SU-DHL-6 (cell line): Measurements from ENCODE around the gene KIF13A.
"Not testable (repeated sequence)": the region's sequence is repeated elsewhere in the genome, so short reads cannot be mapped to it uniquely, and the experiment has no call there.

Source experiments
- H2AFZ ChIP-seq: fragments of 200-600 bp; sonication (generic); 2 replicates; pipeline ENCODE4 v1.6.1; 2014; ENCODE audit warnings: low read depth, mild to moderate bottlenecking, moderate library complexity, mixed read lengths, antibody characterized with exemption, low read length; ENCODE audit not compliant: severe bottlenecking
- H3F3A ChIP-seq: fragments of 200-600 bp; shearing (Covaris generic); 2 replicates; pipeline ENCODE4 v1.6.0; 2016; ENCODE audit warnings: antibody characterized with exemption, mild to moderate bottlenecking; ENCODE audit not compliant: insufficient read depth
- H3K27ac ChIP-seq: fragments of 200-600 bp; sonication (generic); 2 replicates; pipeline ENCODE4 v1.5.1; 2016; ENCODE audit warnings: low read depth, mild to moderate bottlenecking, low read length, moderate library complexity, mixed read lengths
- H3K27me3 ChIP-seq: fragments of 200-600 bp; sonication (generic), shearing (Covaris generic); 2 replicates; pipeline ENCODE4 v1.6.0; 2014; ENCODE audit warnings: mild to moderate bottlenecking, low read length
- H3K36me3 ChIP-seq: fragments of 200-600 bp; sonication (generic); 2 replicates; pipeline ENCODE4 v1.6.1; 2014; ENCODE audit warnings: mild to moderate bottlenecking, low read length, mixed read lengths
- H3K4me2 ChIP-seq: fragments of 300-600, 200-600 bp; shearing (Covaris generic), sonication (generic); 2 replicates; pipeline ENCODE4 v1.6.0; 2014; ENCODE audit warnings: low read length, low read depth, mild to moderate bottlenecking; ENCODE audit not compliant: poor library complexity, severe bottlenecking
- H3K4me3 ChIP-seq: fragments of 200-600 bp; sonication (generic); 2 replicates; pipeline ENCODE4 v1.5.1; 2014; ENCODE audit warnings: antibody characterized with exemption, low read length, mild to moderate bottlenecking, mixed read lengths; ENCODE audit not compliant: insufficient read depth, poor library complexity, severe bottlenecking
- H3K79me2 ChIP-seq: fragments of 200-600 bp; sonication (generic); 2 replicates; pipeline ENCODE4 v1.6.1; 2014; ENCODE audit warnings: mild to moderate bottlenecking, low read length, moderate library complexity; ENCODE audit not compliant: insufficient read depth
- H3K9ac ChIP-seq: fragments of 200-600 bp; sonication (generic); 2 replicates; pipeline ENCODE4 v1.7.0; 2014; ENCODE audit warnings: mild to moderate bottlenecking, low read length
- H3K9me2 ChIP-seq: fragments of 200-600 bp; sonication (generic); replicated peaks from 2 replicates; pipeline ENCODE4 v1.6.1; 2014; ENCODE audit warnings: low read length; ENCODE audit not compliant: insufficient read depth
- H3K9me3 ChIP-seq: fragments of 200-600 bp; sonication (generic); 2 replicates; pipeline ENCODE4 v1.6.1; 2014; ENCODE audit warnings: low read length, mixed read lengths; ENCODE audit not compliant: insufficient read depth
- H4K20me1 ChIP-seq: fragments of 200-600 bp; sonication (generic); 2 replicates; pipeline ENCODE4 v1.6.1; 2014; ENCODE audit warnings: low read depth, mild to moderate bottlenecking, antibody characterized with exemption, low read length, moderate library complexity, mixed read lengths
- CTCF ChIP-seq: fragments of 200-600 bp; sonication (generic); IDR thresholded peaks from one replicate; pipeline ENCODE4 v1.5.1; 2017; ENCODE audit warnings: antibody characterized with exemption, mild to moderate bottlenecking, low read length, moderate library complexity; ENCODE audit not compliant: insufficient read depth, poor library complexity, severe bottlenecking
- EZH2phosphoT487 ChIP-seq: fragments of 200-600 bp; sonication (generic), shearing (Covaris generic); conservative IDR thresholded peaks from 2 replicates; pipeline ENCODE4 v1.6.1; 2018; ENCODE audit warnings: mild to moderate bottlenecking, antibody characterized with exemption, low read length, moderate library complexity, mixed read lengths

The KIF13A gene

GRCh38 chr6:17914651-17915050 lies 72.8 kb downstream of the KIF13A start:
- Histone ChIP-seq H3K36me3 (no peaks in the 10 kb centered on the region), H3K9me3 (no peaks in the 10 kb centered on the region), H2AFZ (no peak overlapping the region), H3K9ac (no peak overlapping the region), H3K27me3 (no peaks in the 10 kb centered on the region), H3K4me3 (no peak overlapping the region), H3K27ac (no peak overlapping the region), H3K4me2 (no peak overlapping the region), H3F3A (no peaks in the 10 kb centered on the region), H3K79me2 (no peaks in the 10 kb centered on the region), H3K9me2 (no peaks in the 10 kb centered on the region), H4K20me1 (no peaks in the 10 kb centered on the region)
- TF ChIP-seq EZH2phosphoT487 (no peak), CTCF (no peak)

DNA sequence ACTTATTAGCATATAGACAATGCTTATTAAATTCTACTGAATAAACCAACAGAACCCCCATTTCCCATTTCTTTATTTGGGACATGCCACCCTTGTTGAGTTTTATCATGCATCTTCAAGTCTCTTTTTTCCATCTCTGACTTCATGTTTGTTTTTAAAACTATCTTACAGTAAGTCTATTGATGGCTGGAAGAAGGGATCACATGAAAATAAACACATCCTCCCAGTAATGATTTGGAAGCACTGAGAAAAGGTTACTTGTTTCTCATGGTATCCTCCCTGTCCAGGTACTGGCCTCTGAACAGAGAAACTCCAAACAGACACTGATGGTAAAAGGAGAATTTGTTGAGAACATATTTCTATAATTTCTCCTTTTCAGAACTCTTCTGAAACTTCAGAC lies 74.9 kb downstream of the KIF13A start:
- Histone ChIP-seq H3K79me2 (no peaks in the 10 kb centered on the region), H3K27ac (no peak overlapping the region)

GRCh38 chr6:17911656-17912055 lies 75.8 kb downstream of the KIF13A start:
- H3K9ac ChIP-seq, H3K4me3 ChIP-seq, H3F3A ChIP-seq, H2AFZ ChIP-seq, H3K79me2 ChIP-seq, H3K27me3 ChIP-seq, H4K20me1 ChIP-seq, H3K36me3 ChIP-seq, H3K27ac ChIP-seq, H3K4me2 ChIP-seq, H3K9me3 ChIP-seq, H3K9me2 ChIP-seq: not testable (repeated sequence)

More for the DNA sequence above, 74.9 kb downstream of the KIF13A start:
- Histone ChIP-seq H3K4me3 (no peak overlapping the region), H3K36me3 (no peaks in the 10 kb centered on the region), H3K9me3 (no peaks in the 10 kb centered on the region), H3K27me3 (no peaks in the 10 kb centered on the region), H3K9ac (no peak overlapping the region), H3K4me2 (no peak overlapping the region), H4K20me1 (no peaks in the 10 kb centered on the region), H2AFZ (no peak overlapping the region), H3K9me2 (no peaks in the 10 kb centered on the region), H3F3A (no peaks in the 10 kb centered on the region)
- no peak for TF ChIP-seq EZH2phosphoT487
- TF ChIP-seq CTCF: no peak

DNA sequence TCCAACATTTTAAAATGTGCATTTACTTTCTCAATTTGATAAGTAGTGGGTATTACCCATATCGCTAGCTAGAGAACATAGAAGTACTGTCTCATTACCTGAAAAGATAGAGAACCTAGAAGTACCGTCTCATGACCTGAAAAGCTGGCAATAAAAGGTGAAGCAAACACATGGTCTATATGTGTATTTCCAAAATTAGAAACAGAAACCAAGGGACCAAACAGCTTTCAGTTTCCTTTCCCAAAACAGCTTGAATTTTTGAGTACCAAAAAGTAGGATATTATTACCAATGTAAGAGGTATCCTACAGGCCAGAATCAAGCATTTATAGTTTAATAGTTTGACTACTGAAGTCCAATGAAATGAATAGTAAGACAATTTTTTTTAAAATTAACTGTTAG lies 77.2 kb downstream of the KIF13A start:
- H4K20me1 ChIP-seq: no peaks in the 10 kb centered on the region
- no peak overlapping the region for H3K4me2 ChIP-seq
- no peaks in the 10 kb centered on the region for H3K9me2 ChIP-seq
- H3K27me3 ChIP-seq: no peaks in the 10 kb centered on the region
- no peaks in the 10 kb centered on the region for H3K36me3 ChIP-seq
- no peaks in the 10 kb centered on the region for H3F3A ChIP-seq
- no peaks in the 10 kb centered on the region for H3K79me2 ChIP-seq
- TF ChIP-seq CTCF (no peak), EZH2phosphoT487 (no peak)
- no peak overlapping the region for H3K27ac ChIP-seq
- no peak overlapping the region for H2AFZ ChIP-seq
- no peak overlapping the region for H3K9ac ChIP-seq
- no peak overlapping the region for H3K4me3 ChIP-seq
- H3K9me3 ChIP-seq: no peaks in the 10 kb centered on the region
